NCI-H446 (cell line): ENCODE results near the gene FAM216A.
"Not testable (repeated sequence)": the region's sequence is repeated elsewhere in the genome, so short reads cannot be mapped to it uniquely, and the experiment has no call there.

Experiments
- DNase-seq, 2 experiments: peaks; one replicate each; lab custom pipeline; 2025; lab: John Stamatoyannopoulos, UW

Gene FAM216A, protein sequence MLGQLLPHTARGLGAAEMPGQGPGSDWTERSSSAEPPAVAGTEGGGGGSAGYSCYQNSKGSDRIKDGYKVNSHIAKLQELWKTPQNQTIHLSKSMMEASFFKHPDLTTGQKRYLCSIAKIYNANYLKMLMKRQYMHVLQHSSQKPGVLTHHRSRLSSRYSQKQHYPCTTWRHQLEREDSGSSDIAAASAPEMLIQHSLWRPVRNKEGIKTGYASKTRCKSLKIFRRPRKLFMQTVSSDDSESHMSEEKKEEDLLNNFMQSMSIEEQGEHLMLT

DNA sequence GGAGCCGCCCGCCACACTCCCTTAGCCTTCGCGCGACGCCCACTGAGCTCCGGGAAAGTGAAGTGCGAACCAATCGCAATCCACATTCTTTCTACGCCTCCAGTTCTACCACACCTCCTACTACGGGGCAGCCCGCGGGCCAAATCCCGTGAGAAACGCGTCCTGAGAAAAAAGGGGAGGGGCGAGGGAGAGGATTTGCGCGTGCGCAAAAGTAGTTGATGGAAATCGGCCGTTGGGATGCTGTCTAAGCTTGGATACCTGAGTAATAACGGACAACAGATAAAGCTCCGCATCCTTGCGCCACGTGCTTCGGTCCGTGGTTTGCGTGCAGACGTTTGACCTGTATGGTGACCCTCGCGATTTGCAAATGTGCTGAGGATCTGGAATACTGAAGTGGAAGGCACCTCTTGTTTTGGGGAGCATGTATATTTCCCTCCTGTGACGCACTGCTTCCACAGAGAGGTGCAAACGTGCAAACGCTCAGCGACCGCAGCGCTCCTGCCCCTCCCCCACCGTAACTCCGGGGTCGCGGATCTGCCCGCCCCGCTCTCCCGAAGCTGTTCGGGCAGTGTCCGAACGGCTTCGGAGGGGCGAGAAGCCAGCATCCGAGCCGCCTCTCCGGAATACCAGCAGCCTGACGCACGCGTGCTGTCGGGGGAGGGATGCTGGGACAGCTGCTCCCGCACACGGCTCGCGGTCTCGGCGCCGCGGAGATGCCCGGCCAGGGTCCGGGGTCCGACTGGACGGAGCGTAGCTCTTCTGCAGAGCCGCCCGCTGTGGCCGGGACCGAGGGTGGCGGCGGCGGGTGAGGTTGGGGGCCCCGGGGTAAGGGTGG is at the start of gene FAM216A, which contains the start of gene GPN3:
Gene FAM216A, plus strand, starts transcription at position 632 of the 835 bp plus-strand sequence. Its CDS starts 31 bp downstream, at position 663.
Gene GPN3, minus strand, starts transcription at position 44 of the 835 bp plus-strand sequence. CDS start 54 bp downstream, outside the sequence.
- peak; percentile 93 to 98 for DNase-seq

DNA sequence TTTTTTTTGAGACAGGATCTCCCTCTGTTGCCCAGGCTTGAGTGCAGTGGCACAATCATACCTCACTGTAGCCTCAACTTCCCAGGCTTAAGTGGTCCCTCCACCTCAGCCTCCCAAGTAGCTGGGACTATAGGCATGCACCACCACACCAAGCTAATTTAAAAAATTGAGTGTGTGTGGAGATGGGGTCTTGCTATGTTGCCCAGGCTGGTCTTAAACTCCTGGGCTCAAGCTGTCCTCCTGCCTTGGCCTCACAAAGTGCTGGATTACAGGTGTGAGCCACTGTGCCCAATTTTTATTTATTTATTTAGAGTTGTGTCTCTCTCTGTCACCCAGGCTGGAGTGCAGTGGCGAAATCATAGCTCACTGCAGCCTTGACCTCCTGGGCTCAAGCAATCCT is 48.0 kb upstream of the FAM216A start:
- DNase-seq: not testable (repeated sequence)

DNA sequence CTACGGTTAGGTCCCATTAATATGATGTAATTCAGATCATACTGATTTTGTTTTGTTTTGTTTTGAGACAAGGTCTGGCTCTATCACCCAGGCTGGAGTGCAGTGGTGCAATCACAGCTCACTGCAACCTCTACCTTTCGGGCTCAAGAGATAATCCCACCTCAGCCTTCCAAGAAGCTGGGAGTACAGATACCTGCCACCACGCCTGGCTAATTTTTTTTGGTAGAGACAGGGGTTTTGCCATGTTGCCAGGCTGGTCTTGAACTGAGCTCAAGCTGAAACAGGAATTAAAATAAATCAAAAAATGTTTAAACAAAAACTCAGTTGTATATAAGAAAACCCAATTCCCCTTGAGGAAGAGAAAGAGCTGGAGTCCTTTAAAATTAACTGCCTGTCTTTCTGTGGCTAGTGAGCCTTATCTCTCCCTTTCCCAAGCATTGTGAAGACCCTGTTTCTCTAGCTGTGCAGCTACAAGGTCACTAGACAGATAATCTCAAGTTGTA is 47.4 kb upstream of the FAM216A start:
- DNase-seq: no peak

DNA sequence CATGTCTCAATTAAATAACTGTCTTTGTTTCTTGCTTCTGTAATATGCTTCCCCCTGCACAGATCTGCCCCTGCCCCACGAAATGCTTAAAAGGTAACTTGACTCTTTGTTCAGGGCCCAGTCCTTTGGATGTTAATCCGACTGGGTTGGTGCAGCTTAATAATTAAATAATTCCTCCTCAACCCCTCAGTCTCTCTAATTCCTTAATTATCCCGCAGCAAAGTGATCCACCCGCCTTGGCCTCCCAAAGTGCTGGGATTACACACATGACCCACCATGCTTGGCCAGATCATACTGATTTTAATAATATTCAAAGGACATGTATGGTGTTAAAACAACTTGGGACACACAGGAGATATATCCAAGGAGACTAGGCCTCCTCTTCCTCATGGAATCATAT is 46.9 kb upstream of the FAM216A start:
- no peak for DNase-seq

DNA sequence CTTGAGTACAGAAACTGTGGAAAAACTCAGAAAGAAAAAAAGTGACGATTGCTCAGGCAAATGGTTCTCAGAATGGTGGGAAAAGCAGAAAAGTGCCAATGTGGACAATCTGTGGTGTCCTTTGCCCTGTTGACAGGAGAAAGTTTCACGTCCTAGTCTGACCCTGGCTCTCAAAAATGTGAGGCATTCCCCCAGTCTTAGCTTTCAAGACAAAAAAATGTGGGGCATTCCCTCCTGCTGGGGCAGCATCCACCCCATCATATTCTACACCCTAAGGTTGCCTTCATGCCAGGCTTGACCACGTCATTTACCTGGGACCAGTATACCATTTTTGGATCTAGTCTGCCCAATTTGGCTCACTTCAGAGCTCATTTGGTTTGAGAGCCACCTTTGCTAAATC is 44.4 kb upstream of the FAM216A start:
- no peak for DNase-seq

DNA sequence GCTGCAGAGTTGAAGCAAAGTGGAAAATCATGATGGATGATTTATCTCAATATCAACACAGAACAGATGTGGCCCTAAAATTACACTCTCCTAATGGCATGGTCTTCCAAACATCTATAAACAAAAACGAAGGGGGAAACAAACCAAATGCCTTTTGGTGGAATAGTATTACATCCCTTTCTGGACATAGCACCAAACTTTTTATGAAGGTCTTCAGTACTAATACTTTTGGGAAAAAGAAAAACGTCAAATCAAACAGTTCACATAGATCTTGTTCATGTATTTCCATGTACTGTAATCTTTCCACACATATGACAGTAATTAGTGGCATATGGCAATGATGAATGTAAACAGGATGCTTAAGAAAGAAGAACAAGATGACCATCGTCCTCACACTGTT is 42.2 kb upstream of the FAM216A start:
- no peak for DNase-seq

DNA sequence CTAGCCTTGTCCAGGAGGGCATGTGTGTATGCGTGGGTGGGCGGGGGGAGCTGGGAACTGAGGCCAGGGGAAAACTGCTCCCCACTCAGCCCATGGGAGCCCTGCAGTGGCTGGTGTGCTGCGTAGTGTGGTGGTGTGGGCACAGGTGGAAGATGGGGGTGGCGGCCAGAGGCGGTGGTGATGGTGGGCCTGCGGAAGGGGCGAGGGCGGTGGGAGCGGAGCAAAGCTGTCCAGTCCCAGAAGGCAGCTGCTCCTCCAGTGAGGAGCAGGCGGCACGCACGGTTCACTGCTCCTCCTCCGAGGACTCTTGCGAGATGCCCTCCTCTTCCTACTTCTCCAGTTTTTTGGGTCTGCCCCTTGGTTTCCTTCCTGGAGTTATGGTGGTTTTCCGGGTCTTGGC is 39.0 kb upstream of the FAM216A start:
- not testable (repeated sequence) for DNase-seq

DNA sequence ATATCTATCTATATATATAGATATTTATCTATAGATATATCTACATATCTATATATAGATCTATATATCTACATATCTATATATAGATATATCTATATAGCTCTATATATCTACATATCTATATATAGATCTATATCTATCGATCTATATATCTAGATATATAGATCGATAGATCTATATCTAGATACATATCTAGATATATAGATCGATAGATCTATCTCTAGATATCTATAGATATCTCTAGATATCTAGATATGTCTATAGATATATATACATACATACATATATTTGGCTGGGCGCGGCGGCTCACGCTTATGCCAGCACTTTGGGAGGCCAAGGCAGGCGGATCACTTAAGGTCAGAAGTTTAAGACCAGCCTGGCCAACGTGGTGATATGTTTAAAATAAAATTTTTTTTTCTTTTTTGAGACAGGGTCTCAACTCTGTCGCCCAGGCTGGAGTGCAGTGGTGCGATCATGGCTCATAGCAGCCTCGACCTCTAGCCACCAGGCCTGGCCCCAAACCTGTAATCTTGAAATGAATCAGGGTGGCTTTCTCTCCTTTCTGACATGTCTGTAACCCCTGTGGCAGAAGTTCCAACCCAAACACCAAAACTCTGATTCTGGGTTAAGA is 36.6 kb upstream of the FAM216A start:
- no peak for DNase-seq

DNA sequence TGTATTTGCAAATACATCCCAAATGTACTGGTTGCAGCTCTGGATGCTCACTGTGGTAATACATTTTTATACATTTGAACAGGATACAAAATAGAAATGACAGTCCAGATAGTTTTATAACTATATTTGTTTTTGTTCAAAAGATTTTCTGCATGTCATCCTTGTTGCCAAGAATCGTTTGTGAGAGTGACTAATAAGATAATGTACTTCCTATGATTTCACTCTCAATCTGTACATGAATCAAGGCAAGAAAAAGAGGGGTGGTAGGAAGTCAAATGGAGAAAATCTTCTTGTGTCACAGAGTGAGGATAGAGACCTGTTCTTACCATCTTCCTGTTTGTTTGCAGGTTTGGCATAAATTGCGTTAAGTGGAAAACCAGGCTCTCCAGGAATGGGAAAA is 32.4 kb upstream of the FAM216A start:
- no peak for DNase-seq

DNA sequence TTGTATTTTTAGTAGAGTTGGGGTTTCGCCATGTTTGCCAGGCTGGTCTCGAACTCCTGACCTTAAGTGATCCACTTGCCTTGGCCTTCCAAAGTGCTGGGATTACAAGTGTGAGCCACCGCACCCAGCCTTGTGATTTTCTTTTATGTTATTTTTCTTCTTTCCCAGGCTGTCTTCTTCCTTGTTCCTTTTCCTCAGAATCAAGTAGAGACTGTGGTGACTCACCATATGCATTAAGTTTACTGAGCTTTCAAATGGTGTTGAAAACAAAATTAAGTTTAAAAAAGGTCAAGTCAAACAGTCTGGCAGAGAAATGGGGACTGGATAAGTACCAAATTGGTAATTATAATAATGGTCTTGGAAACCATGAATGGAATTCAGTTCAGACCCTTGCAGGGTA is 24.2 kb upstream of the FAM216A start:
- no peak for DNase-seq

DNA sequence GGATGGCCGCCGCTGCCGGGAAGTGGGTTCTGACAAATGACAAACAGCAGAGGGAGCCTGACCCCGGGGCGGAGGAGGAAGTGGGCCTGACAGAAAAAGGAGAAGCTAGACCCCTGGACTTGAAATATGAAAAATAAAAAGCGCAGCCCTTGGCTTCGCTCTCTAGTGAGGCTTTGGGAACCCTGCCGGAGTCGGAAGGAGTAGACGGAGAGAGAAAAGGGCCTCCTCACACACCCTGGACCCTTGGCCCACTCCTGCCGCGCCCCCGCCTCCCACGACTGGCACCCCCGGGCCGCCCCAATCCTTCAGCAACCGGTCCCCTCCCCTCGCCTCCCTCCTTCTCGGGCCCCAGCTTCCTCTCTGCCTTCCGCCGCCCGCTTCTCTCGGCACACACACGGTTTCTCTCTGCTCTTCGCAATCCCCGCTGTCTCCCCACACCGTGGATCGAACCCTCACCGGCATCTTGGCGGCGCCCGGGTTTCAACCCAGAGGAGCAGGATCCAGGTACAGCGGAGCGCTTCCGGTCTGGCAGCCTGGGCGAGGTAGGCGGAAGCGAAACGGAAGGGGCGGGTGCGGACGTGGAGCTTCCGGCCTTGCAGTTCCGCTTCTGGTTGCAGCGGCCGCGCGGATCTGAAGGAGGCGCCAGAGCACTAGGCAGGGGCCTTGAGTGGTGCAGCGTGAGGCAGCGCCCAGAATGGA is 18.7 kb upstream of the FAM216A start, which contains the start of gene ARPC3:
Gene ARPC3, minus strand, starts transcription at position 539 of the 699 bp plus-strand sequence. Its CDS starts 77 bp downstream, at position 462.
- DNase-seq: peak; percentile 50 to 94

DNA sequence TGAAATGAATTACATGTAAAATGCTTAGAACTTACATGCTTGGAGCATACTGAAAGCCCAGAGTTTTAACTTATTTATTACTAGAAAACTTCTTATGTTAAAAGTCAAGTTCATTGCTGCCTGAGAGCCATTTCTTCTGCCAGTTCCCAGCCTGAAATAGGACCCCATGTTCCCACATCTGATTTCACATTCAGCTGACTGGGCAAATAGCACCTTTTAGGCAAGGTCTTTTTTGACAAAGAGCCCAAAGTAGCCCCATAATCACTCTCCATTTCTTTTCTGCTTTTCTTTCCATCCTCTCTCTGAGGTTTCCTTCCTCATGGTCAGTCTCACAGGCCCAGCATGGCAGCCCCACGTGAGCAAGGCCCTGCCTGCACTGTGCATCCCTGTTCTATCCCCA is 17.4 kb upstream of the FAM216A start:
- DNase-seq: no peak

DNA sequence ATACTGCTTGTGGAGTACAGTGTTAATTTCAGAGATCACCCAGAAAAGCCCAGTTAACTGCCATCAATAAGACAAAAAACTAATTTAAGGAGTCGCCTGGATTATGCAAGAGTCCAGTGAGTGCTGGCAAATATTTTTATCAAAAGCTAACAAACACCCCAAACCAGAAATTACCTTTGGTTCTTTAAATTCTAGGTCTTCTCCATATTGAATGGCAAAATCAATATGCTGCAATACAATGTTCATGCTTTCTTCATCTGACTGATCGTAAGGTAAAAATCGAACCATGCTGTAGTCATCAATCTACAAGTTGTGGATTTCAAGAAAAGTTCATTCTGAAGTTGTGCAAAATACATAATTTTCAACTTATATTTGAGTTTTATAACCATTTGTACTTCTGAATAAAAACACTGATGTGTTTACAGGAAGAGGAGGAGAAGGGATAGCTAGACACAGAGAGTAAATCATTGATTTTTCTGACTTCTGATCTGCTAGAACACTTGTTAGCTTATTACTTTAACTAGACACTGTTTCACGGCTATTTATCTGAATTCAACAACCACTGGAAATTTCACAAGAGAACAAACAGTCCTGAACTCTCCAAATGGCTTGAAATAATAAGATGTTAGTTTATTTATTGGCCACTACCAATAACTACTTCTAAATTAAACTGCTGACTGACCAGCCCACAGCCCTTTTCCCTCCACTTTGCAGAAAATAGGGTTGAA is 14.9 kb upstream of the FAM216A start:
- DNase-seq: no peak

DNA sequence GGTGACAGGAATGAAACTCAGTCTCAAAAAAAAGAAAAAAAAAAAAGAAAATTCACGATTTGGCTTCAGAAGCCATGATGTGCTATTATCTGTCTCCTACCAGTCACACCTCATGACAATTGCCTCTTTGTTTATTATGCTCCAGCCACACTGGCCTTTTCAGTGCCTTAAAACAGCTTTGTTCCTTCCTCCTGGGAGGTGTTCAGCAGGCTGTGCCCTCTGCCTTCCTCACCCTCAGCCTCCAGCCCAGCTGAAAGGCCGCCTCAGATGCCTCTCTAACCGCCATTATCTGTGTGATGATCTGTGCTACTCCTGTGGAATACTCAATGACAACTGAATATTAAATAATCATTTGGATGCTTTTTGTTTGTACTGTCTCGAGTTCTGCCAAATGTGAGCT is 9.9 kb upstream of the FAM216A start:
- DNase-seq: no peak

DNA sequence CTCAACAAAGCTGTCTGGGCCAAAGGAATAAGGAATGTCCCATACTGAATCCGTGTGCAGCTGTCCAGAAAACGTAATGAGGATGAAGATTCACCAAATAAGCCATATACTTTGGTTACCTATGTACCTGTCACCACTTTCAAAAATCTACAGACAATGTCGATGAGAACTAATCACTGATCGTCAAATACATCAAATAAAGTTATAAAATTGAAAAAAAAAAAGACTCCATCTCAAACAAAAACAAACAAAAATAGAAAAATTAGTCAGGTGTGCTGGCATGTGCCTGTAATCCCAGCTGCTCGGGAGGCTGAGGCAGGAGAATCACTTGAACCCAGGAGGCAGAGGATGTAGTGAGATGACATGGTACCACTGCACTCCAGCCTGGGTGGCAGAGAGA is 7.5 kb upstream of the FAM216A start:
- not testable (repeated sequence) for DNase-seq

DNA sequence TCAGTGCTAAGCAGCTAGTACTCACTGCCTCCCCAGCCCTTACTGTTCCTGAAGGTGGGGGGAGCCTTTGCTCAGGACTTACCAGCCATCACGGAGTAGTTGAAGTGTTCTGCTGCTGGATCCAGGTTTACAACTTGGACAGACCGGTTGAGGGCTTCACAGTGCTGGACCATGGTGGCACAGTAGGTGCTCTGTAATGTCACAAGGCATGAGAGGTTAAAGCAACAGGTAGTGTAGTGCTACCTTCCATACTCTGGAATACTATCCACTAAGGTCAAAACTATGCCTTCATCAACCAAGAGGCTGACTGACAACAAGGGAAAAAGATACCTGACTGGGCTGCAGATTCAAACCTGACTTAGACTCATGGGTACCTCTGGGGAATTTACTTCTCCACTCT is 3.6 kb upstream of the FAM216A start:
- no peak for DNase-seq

DNA sequence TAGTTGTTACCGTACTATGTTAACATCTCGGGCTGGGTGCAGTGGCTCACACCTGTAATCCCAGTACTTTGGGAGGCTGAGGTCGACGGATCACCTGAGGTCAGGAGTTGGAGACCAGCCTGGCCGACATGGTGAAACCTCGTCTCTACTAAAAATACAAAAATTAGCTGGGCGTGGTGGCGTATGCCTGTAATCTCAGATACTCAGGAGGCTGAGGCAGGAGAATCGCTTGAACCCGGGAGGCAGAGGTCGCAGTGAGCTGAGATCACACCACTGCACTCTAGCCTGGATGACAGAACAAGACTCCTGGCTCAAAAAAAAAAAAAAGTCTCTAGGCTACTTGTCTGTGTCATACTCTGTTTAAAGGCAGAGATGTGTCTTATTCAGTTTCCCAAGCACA is 2.9 kb upstream of the FAM216A start:
- DNase-seq: not testable (repeated sequence)

DNA sequence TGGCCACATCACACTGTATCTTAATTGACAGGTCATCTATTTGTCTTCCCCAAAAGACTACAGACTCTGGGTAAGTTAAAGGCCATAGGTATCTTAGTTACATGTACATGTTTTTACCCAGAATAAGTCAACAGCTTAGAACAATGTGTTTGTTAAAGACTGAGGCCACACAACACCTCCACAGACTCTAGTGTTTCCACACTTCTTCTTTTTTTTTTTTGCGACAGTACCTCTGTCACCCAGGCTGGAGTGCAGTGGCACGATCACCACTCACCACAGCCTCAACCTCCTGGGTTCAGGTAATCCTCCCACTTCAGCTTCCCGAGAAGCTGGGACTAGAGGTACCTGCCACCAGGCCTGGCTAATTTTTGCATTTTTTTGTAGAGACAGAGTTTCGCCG is 1.9 kb upstream of the FAM216A start:
- DNase-seq: no peak

DNA sequence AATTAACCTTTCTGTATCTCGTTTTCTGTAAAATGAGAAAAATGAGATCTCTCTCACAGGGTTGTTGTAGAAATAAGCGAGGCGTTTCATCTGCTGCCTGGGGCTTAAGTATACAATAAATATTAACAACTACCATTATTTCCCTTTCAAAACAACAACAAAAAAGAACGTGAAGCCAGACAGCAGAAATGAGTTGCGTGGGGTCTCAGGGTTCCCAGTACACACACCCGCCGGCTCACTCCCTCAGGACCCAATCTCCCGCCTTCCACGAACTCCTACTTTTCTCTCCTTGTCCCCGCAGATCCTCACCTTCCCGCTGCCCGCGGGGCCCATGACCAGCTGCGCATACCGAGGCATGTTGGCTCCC is 815 bp upstream of the FAM216A start:
- DNase-seq: no peak

DNA sequence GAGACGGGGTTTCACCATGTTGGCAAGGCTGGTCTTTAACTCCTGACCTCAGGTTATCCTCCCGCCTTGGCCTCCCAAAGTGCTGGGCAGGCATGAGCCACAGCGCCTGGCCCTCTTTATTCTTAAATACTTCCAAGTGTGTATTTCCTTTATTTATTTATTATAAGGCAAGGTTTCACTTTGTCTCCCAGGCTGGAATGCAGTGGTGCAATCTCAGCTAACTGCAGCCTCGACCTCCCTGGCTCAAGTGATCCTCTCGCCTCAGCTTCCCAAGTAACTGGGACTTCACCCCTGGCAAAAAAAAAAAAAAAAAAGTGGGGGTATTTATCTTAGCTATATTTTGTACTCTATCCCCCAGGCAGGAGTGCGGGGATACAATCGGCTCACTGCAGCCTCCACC is 6.8 kb downstream of the FAM216A start:
- no peak for DNase-seq

DNA sequence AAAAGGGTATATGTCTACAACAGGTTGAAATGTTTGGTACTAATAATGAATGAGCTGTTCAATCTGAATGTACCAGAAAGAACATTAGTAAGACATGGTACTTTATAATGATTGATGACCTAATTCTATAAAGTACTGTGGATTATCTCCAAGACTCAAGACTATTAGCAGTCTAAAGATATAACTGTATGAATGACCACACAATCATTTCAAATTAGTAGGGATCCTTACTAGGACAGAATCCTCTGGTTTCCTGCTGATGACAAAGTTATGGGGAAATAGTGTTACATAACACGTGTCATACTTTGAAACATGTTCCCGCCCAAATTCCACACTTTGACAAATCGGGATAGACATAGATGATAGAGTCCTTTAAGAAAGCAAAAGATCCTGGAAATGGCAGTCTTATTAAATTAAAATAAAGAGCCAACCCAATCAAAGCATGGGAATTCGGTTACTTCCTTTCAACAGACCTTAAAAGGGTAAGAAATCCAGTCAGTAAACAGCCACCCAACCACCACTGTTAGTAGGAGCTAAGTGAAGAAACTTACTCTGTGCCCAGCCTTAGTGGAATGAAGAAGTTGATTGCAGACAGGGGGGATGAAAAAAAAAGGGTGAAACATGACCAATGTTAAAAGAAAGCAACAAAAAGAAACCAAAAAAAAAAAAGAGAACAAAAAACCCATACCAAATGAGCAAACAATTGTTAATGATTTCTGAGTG is 30.5 kb downstream of the FAM216A start:
- no peak for DNase-seq
